ENCODE results near the gene GOPC.
A peak's percentile ranks its signal among the peaks of the same experiment; 100 is the strongest.

The GOPC gene

DNA sequence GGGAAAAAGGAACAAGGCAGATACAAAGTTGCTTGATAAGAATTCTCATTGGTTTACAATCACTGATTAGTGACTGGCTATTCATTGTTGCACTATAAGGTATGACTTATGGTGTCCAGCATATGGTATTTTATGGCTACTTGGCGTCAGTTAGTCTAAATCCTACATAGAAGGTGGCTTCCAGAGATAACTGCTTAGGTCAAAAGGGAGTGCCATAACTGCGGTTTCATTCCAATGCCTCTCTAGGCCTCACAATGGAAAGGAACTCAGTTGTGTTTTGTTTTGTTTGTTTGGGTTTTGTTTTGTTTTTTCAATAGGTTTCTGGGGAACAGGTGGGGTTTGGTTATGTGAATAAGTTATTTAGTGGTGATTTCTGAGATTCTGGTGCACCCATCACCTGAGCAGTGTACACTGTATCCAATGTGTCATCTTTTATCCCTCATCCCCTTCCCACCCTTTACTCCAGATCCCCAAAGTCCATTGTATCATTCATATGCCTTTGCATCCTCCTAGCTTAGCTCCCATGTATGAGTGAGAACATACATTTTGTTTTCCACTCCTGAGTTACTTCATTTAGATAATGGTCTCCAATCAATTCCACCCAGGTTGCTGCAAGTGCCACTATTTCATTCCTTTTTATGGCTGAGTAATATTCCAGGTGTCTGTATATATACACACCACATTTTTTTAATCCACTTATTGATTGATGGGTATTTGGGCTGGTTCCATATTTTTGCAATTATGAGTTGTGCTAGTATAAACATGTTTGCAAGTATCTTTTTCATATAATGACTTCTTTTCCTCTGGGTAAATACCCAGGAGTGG is 7.0 kb downstream of the GOPC start:
- no peak for DNase-seq (ENCODE audit: low spot score)

DNA sequence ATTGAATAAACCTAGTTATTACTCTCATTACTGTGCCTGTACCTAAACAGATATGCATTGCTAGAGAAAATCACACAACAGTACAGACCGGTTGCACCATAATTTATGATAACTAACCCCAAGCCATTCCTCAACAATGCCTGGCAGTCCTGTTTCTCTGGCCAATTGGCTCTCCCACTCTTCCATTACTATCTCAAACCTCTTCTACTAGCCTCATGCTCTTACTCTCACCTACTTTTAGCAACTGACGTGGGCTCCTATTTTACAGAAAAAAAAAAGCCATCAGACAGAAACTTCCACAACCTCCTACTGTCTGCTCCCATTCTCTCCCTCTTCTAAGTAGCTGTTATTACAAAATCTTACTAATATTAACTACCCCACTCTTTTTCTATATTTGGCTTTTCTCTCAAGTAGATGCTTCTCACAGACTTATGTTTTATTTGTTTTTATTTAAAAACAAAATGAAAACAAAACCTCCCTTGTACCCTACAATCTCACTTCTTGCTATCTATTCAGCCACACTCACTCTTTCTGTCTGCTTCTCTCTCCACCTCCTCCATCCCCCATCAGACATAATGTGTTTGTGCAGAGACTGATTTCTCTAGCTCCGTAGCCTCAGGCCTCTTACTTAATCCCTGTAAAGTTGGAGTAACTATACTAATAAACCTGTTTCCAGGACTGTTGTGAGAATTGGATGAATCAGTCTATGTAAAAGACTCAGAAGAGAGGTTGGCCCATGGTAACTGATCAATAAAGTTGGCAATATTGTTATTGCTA is 9.1 kb downstream of the GOPC start:
- no peak for DNase-seq (ENCODE audit: low spot score)

- DNase-seq (ENCODE audit: low spot score): no peak
Observed at GRCh38 chr6:117591405-117591804, 10.9 kb downstream of the GOPC start.

DNA sequence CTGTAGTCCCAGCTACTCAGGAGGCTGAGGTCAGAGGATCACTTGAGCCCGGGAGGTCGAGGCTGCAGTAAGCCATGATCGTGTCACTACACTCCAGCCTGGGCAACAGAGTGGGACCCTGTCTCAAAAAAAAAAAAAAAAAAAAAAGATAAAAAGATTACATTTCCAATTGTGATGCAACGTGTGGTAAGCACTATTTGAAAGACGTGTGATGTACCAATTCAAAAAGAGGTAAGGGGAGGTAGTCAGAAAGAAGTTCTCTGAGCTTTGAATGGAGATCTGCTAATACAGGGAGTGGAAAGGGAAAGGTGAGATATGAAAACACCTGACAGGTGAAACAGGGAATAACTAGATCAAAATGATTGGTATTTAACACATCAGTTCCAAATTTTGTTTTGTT is 11.9 kb downstream of the GOPC start:
- no peak for DNase-seq (ENCODE audit: low spot score)

GRCh38 chr6:117585647-117586046 is 16.7 kb downstream of the GOPC start:
- DNase-seq (ENCODE audit: low spot score): no peak

DNA sequence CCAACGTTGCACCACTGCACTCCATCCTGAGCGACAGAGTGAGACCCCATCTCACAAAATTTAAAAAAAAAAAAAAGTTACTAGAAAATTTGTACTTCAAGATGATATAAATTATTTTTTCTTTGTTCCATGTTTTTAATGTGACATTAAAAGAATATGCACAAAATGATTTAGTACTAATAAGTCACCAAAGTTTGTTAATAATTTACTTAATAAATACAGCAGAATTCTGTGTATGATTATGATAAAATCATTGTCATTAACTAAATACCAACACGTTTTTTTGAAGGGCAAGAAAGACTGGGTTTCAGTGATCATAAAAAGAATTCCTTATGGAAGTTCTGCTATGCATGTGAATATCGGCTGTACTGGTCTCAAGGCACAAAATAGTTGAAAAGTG is 28.1 kb downstream of the GOPC start:
- no peak for DNase-seq (ENCODE audit: low spot score)

- DNase-seq (ENCODE audit: low spot score): no peak
Observed at GRCh38 chr6:117573006-117573680, 29.2 kb downstream of the GOPC start.

DNA sequence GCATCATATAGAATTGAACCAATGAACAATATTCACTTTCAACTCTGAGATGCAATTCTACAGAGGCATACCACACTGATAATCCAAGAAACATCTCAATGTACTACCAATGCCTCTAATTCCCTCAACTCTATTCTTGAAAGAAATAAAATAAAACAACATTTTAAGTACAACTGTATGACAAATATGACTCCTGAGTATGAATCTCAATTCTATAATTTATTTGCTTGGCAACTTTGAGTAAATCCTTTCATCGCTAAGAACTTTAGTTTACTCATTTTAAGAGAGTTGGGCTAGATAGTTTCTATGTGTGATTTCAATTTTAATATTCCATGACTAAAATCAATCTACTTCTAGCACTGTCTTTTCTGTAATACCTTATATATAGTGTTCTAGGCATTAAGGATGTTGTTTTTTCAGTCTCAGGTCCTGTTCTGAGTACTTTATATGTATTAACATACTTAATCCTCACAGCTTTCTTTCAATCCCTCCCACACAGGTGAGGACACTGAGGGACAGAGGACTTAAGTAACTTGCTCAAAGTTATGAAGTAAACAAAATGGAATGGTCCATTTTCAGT is 33.4 kb downstream of the GOPC start:
- no peak for DNase-seq (ENCODE audit: low spot score)

- no peak for DNase-seq (ENCODE audit: low spot score)
Observed at GRCh38 chr6:117568247-117568646, 34.1 kb downstream of the GOPC start.

- no peak for DNase-seq (ENCODE audit: low spot score)
Observed at GRCh38 chr6:117564681-117565080, 37.6 kb downstream of the GOPC start.

DNA sequence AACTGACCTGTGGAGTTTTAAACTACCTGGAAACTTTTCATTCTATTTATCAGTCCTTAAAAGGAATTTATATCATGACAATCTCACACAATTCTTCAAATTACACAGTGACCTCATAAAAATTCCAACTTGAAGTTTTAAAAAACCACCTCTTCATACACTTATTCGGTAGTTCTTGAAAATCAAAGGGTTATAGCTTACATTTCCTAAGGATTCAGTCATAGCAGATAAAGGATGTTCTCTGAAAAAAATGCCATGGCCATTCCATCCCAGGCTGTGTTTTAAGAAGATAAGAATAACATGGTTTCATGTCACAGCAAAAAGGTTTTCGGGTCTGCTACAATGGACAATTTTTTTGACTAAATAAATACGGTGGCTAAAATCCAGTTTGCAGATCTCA is 41.2 kb downstream of the GOPC start:
- no peak for DNase-seq (ENCODE audit: low spot score)

DNA sequence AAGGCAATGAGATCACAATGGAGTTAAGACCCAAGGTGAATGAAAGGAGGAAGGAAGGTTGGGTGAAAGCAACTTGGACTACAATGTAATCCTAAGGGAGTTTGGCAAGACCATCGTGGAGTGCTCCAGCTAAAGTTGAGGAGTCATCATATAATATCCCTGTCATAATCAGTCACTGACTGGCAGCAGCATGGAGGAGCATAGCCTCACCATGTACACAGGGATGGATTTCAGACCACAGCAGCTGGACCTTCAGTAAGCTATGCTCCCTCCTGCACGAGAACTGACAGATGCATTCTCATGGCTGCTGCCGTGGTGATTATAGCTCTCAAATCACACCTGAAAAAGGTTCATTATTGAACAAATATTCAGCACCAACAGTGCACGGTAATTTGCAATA is 43.0 kb downstream of the GOPC start:
- no peak for DNase-seq (ENCODE audit: low spot score)

DNA sequence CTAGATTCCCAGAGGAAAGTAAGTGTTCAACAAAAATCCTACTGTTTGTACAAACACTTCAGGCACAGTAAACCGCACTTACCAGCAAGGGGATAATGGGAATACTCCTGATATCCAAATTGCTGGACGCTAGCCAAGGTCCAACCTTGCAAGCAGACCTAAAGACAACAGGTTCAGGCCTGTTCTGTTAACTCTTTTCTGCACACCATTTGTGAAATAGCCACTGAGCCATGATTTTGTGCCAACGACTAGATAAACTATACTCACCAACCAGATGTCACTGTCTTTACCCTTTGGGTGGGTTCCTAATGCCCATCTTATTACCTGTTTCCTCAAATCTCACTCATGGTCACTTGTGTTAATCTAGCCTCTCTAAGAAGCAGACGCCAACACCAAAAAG is 43.5 kb downstream of the GOPC start:
- DNase-seq (ENCODE audit: low spot score): no peak

DNA sequence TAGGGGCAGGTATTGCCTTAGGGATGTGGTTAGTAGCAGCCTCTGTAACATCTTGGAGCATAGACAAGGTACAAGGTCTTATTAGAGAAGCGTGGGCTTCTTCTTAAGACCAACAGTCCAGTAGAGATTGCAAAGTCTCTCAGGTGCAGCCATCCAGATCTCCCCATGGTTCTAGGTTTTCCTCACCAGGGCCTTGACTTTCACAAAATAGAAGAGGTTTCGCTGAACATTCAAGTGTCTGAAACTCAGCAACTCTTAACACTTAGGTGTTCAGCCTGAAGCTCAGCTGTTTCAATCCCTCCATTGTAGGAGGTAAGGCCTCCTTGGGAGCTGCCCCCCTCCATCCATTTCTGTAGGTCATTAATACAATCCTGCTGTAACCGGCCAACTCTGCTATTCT is 44.4 kb downstream of the GOPC start:
- DNase-seq (ENCODE audit: low spot score): no peak

- DNase-seq (ENCODE audit: low spot score): peak; percentile 17
Observed at GRCh38 chr6:117555882-117556498, 46.3 kb downstream of the GOPC start.

DNA sequence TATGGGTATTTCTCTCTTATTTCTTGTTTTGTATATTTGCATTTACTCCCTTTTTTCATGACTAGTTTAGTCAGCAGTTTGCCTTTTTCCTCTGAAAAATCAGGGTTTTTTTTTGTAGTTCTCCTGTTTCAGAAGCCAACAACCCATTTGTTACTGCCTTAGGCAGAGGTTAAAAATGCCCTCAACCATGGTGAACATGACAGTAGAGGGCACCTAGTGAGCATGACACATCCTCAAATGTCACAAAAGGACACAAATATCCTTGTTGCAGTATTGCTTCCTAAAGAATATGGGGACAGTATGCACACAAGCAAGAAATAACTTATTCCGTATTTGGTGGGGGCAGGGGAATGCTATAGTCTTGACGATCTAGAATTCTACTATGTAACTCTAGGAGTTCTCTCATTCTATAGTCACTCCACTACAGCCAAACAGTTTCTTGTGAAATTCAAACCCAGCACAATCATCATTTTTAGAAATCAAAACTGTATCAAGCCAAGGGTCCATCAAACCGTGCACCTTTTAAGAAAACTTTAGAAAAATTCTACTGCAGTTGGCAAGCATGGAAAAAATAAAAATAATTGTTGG is 47.0 kb downstream of the GOPC start:
- DNase-seq (ENCODE audit: low spot score): no peak

DNA sequence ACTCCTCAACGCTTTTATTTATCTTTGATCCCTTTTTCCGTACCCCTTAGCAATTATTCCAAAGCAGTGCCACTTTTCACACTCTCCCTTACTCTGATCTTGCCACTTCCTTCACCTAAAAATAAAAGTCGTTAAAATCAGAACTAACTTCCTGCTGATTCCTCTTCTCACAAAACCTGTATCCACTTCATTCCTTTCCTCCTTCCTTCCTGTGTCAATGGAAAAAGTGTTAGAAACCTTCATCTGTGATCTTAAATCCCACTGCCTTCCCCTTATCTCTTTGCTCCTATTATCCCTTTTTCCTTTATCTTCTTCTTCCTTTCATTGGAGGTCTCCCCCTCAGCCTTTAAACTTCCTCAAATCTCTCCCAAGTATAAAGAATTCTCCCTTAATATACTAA is 49.2 kb downstream of the GOPC start:
- DNase-seq (ENCODE audit: low spot score): no peak

DNA sequence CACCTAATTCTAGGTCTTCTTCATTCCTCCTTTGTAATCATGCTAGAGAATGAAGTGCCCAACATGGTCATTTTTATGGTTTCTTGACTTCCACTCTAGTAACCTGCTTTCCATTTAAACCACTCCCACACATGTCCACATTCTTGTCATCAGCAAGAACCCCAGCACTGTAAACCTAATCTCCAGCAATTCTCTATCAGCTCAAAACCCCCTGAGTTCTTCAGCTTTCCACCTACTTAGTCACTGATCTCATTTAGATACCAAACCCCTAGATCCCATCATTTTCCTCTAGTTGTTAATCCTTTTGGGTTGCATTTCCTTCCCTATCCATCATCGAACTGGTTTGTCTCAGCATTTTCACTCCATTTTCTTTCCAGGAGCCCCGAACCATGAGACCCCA is 49.7 kb downstream of the GOPC start:
- no peak for DNase-seq (ENCODE audit: low spot score)

- no peak for DNase-seq (ENCODE audit: low spot score)
Observed at GRCh38 chr6:117550618-117551242, 51.6 kb downstream of the GOPC start.

DNA sequence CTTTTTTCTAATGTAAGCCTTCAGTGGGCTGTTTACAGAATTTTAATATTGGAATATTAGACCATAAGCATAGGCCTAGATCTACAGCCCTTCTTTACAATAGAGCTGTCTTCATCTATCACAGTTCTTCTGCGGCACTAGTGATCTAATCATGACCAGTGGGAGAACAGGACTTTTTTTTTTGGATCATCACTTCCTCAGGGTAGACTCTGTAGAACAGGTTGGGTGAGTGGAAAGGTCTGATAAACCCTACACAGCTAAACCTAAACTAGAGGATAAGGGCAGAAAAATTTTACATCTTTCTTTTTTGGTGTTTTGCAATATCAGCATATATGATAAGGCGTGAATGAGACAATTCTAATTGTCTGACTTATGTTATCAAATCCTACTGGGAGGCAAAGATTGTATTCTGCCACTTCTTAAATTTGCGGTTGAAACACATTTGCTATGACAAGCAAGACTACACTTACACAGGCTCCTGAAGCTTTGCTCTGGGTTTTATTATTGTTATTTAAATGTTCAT is 52.2 kb downstream of the GOPC start:
- DNase-seq (ENCODE audit: low spot score): no peak

DNA sequence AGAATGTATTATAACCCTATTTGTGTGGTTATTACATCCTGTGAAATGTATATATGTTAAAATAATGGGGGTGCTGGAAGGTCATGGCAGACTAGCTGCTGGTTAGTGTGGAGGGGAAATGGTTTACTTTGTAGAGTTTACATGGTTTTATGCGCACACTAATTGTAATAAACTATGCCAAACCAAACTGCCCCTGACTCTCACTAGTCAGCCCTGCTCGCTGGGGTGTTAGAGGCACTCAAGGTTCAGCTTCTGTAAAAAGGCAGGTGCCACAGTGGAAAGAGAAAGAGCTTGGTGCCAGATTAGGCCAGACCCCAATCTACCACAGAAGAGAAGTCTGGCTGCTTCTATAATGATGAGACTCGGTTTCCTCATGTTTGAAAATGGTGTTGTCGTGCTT is 52.7 kb downstream of the GOPC start:
- DNase-seq (ENCODE audit: low spot score): no peak

Data from germinal center (tissue), 1 donor.